Lung (tissue), 12 donors: ENCODE measurements around the gene CDH13. TPM values are rescaled to one million over a fixed set of nuclear protein-coding genes. Genes with fewer than 3 reads are reported as not detected.
"Not testable (repeated sequence)": the region's sequence is repeated elsewhere in the genome, so short reads cannot be mapped to it uniquely, and the experiment has no call there.

Experiments
- ATAC-seq: fragments of 200-7000 bp; cut with Tn5 transposase; one replicate; pipeline ENCODE4 v1.9.1; 2020; ENCODE audit warnings: moderate number of reproducible peaks; ENCODE audit not compliant: insufficient read depth, low FRiP score
- DNase-seq, 3 donors: peaks; one replicate each; pipeline ENCODE4 v3.0.0-alpha.2; 2013 to 2017
- H3K27ac ChIP-seq, 2 donors: one replicate each; pipeline ENCODE4 v1.5.1; 2013; ENCODE audit warnings: mild to moderate bottlenecking in 2 of 2, moderate library complexity in 2 of 2, control low read depth in 1 of 2, inconsistent platforms in 1 of 2, low read depth in 1 of 2, low read length in 1 of 2
- H3K27me3 ChIP-seq, 3 donors: one replicate each; pipeline ENCODE4 v1.5.1; 2013; ENCODE audit warnings: low read length in 2 of 3; ENCODE audit not compliant: control insufficient read depth in 3 of 3, insufficient read depth in 3 of 3
- H3K36me3 ChIP-seq, 4 donors: one replicate each; pipeline ENCODE4 v1.5.1; 2013; ENCODE audit warnings: low read length in 4 of 4, mild to moderate bottlenecking in 1 of 4, moderate library complexity in 1 of 4; ENCODE audit not compliant: control insufficient read depth in 4 of 4, insufficient read depth in 4 of 4
- H3K4me1 ChIP-seq, 5 donors: one replicate each; pipeline ENCODE4 v1.5.1; 2013; ENCODE audit warnings: low read length in 5 of 5, mild to moderate bottlenecking in 2 of 5, moderate library complexity in 1 of 5; ENCODE audit not compliant: control insufficient read depth in 5 of 5, insufficient read depth in 5 of 5
- H3K4me3 ChIP-seq: one replicate; pipeline ENCODE4 v1.5.1; 2013; ENCODE audit warnings: mild to moderate bottlenecking, control low read depth, moderate library complexity
- H3K9ac ChIP-seq, 2 donors: one replicate each; pipeline ENCODE4 v1.5.1; 2013; ENCODE audit warnings: low read length in 2 of 2, control low read depth in 1 of 2; ENCODE audit not compliant: insufficient read depth in 1 of 2
- H3K9me3 ChIP-seq, 4 donors: one replicate each; pipeline ENCODE4 v1.5.1; 2013; ENCODE audit warnings: low read length in 3 of 4, mild to moderate bottlenecking in 1 of 4, moderate library complexity in 1 of 4; ENCODE audit not compliant: control insufficient read depth in 4 of 4, insufficient read depth in 3 of 4
- WGBS, 2 donors: extraction: QIAGEN DNeasy Blood & Tissue Kit; methylation state at CpG; one replicate each; pipeline ENCODE4 v1.1.7; 2013; 5-methylcytosine and 5-hydroxymethylcytosine counted together
- polyA plus RNA-seq, 2 donors: library from polyadenylated mRNA; stranded (reverse); fragments of 200-250 nt; gene quantifications; one replicate each; pipeline ENCODE4 v1.2.1, GENCODE V29; 2013
- total RNA-seq, 2 donors: library from RNA; depleted of rRNA in 1 of 2; stranded (reverse); fragments of >200 nt in 1 of 2; gene quantifications; one replicate each; pipeline ENCODE4 v1.2.1, GENCODE V29; 2014 to 2021
- TF ChIP-seq, protein P1 (sequence below): IDR thresholded peaks from 2 replicates; pipeline ENCODE4 v1.5.1; 2012; ENCODE audit warnings: mild to moderate bottlenecking; ENCODE audit errors: control extremely low read depth, extremely low read depth
- donor health status: control.
- donor health status: control.
- donor health status: Bipolar disorder and iron deficiency.
- donor health status: healthy.
- donor health status: DM: yes; HTN: yes; CAD: no.

CDH13 gene
- total and polyA plus RNA-seq, 4 donors, result 2.1 to 12.3 (median 7.3) TPM

DNA sequence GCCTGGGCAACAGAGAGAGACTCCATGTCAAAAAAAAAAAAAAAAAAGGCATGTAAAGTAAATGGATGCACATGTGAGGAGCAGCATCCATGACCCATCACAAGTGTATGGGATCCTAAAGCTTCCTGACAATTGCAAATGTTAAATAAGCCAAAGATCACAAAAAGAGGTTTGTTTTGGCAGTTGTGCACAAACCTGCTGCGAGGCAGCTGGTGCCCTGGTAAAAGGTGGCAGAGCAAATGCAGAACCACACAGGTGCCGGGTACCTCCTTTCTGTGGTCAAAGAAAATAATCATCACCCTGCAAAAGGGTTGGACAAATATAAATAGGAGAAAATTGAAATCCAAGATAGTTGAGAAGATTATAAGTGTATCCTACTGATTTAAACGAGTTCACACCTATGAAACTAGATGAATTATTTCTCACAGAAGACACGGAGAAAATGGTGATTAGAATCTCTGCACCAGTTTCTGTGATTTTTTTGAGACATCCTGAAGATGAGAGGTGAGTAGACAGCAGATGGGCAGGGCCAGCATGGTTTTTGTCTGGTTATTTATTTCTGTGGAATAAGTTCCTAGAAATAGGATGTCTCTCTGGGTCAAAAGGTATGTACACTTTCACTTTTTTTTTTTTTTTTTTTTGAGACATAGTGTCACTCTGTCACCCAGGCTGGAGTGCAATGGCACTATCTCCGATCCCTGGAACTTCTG lies 291.3 kb downstream of the CDH13 start:
- H3K27ac ChIP-seq, result no peak overlapping the region
- no peak overlapping the region for H3K9ac ChIP-seq
- no peak overlapping the region for H3K4me3 ChIP-seq
- 78 to 89% methylated on average over 5 of the region's 5 CpGs for WGBS, 2 donors
- H3K9me3 ChIP-seq, result peaks cover 0 to 2% (median 0%) of the 10 kb centered on the region in 4 donors
- DNase-seq (no peak), ATAC-seq (no peak)
- H3K36me3 ChIP-seq, result peaks cover 0 to 2% (median 0%) of the 10 kb centered on the region in 4 donors
- TF ChIP-seq, protein P1, sequence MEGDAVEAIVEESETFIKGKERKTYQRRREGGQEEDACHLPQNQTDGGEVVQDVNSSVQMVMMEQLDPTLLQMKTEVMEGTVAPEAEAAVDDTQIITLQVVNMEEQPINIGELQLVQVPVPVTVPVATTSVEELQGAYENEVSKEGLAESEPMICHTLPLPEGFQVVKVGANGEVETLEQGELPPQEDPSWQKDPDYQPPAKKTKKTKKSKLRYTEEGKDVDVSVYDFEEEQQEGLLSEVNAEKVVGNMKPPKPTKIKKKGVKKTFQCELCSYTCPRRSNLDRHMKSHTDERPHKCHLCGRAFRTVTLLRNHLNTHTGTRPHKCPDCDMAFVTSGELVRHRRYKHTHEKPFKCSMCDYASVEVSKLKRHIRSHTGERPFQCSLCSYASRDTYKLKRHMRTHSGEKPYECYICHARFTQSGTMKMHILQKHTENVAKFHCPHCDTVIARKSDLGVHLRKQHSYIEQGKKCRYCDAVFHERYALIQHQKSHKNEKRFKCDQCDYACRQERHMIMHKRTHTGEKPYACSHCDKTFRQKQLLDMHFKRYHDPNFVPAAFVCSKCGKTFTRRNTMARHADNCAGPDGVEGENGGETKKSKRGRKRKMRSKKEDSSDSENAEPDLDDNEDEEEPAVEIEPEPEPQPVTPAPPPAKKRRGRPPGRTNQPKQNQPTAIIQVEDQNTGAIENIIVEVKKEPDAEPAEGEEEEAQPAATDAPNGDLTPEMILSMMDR, result no peak
- no peaks in the 10 kb centered on the region for H3K27me3 ChIP-seq
- peaks cover 0 to 5% (median 0%) of the 10 kb centered on the region in 5 donors for H3K4me1 ChIP-seq

DNA sequence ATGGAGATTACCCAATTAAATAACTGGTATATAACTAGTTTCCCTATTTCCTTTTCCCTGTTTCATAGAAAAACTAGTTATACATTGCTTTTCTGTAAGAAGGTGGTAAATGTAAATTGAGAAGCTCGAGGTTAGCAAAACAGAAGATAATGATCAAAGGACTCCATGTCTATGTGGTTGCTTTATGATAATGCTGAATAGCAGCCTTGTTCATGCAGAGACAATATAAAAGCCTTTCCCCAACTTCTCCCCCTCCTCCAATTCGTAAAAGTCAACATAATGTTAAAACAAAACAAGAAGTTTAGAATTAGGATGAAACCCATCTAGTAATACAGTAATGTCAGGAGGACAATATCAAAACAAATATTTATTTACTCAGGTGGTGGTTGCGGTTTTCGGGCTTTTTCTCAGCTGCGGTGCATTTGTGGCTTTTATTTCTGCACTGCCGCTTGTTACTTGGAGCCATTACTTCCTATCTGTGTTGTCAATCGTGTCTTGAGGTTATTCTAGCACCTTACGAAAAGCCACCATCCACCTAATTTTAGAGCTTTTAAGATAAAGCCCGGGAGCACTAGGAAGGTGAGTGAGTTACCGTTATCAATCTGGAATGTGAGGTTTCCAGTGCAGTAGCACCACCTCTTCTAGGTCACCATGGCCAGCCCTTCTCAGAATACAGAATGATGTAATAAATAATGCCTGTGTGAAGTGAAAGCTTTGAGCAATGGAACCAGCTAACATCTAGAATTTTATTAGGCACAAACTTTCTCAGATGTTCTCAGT lies 297.5 kb downstream of the CDH13 start:
- H3K4me3 ChIP-seq, result no peak overlapping the region
- peaks cover 0 to 2% (median 0%) of the 10 kb centered on the region in 4 donors for H3K36me3 ChIP-seq
- DNase-seq (no peak), ATAC-seq (no peak)
- TF ChIP-seq, protein P1, result no peak
- H3K27ac ChIP-seq, result no peak overlapping the region
- 17 to 37% methylated on average over 10 of the region's 10 CpGs for WGBS, 2 donors
- peaks cover 0 to 3% (median 1%) of the 10 kb centered on the region in 4 donors for H3K9me3 ChIP-seq
- no peaks in the 10 kb centered on the region for H3K27me3 ChIP-seq
- peaks cover 0 to 9% (median 0%) of the 10 kb centered on the region in 5 donors for H3K4me1 ChIP-seq
- H3K9ac ChIP-seq, result no peak overlapping the region

DNA sequence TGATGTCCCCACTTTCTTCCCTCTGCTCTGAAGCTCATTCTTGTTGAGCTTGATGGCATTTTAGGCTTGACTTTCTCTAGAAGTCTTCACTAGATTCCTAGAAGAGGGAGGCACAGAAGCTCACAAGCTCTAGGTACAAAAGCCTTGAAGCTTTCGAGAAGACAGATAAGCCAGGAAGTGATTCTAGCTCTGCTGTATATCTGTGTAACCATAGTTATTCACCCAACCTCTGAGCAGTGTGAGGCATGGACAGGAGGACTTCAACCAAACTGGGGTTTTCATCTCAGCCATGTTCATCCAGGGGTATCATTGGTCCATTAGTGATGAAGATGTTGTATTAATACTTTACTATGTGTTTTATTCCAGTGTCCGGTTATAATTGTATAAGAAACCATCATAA lies 299.7 kb downstream of the CDH13 start:
- no peaks in the 10 kb centered on the region for H3K36me3 ChIP-seq
- H3K4me1 ChIP-seq, result peaks cover 0 to 9% (median 0%) of the 10 kb centered on the region in 5 donors
- no peak overlapping the region for H3K9ac ChIP-seq
- H3K9me3 ChIP-seq, result peaks cover 0 to 3% (median 1%) of the 10 kb centered on the region in 4 donors
- H3K27me3 ChIP-seq, result no peaks in the 10 kb centered on the region
- no peak for DNase-seq
- ATAC-seq, result no peak
- TF ChIP-seq, protein P1, result no peak
- H3K27ac ChIP-seq, result no peak overlapping the region
- 82 to 86% methylated on average over 2 of the region's 2 CpGs for WGBS, 2 donors
- H3K4me3 ChIP-seq, result no peak overlapping the region

DNA sequence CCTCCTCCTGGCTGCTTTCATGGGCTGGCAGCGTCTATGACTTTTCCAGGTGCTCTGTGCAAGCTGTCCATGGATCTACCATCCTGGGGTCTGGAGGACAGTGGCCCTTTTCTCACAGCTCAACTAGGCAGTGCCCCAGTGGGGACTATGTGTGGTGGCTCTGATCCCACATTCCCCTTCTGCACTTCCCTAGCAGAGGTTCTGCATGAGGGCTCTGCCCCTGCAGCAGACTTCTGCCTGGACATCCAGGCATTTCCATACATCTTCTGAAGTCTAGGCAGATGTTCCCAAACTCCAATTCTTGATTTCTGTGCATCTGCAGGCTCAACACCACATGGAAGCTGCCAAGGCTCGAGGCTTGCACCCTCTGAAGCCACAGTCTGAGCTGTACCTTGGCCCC lies 307.2 kb downstream of the CDH13 start:
- 55 to 85% methylated on average over 2 of the region's 2 CpGs for WGBS, 2 donors
- H3K9me3 ChIP-seq, H3K36me3 ChIP-seq, ATAC-seq, H3K27me3 ChIP-seq, H3K4me1 ChIP-seq, DNase-seq, H3K9ac ChIP-seq, H3K27ac ChIP-seq, H3K4me3 ChIP-seq: not testable (repeated sequence)
